ENCODE measurements around the gene SLC2A1.

Gene SLC2A1

DNA sequence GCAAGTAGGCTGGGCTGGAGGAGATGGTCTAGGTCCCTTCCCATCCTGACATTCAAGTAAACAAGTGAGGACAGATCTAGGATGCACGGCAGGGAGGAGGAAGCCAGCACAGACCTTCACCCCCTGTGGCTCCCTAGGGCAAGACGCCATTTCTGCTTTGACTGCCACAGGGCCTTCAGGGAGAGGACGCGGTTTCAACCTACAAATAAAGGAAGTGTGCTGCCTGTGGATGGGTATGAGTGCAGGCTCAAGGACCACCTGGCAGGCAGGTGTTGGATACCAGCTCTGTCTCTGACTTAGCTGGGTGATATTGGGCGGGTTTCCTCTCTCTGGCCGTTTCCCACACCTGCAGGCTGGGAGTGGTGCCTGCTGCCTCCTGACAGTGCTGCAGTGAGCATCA lies 16.2 kb downstream of the SLC2A1 start:
- DNase-seq (ENCODE audit: low spot score): no peak

DNA sequence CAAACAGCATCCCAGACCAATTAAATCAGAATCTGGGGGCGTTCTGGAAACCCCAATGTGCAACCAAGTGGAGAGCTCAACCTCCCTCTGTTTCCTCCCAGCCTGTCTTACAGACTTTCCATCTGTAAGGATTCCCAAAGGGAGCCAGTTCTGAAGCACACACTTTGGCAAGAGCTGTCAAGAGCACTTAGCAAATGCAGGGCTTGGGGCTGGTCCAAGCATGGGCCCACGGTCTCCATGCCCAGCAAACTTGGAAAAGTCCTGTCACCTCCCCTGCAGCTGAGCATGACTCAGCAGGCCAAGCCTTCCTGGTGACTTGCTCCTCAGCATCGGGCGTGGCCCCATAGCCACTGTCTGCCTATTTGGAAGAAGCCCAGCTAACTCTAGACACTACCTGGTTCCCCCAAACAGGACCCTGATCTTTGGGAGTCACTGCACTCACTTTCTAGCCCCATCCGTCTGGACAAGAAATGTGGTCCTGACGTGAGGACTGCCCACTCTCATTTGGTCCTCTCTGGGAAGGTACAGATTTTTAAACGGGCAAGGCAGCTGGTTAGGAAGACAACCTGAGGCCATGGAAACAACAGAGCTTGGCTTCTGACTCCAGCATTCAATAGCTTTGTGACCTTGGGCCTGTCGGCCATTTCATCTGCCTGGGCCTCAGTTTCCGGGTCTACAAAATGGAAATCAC lies 16.9 kb downstream of the SLC2A1 start:
- DNase-seq (ENCODE audit: low spot score): no peak

DNA sequence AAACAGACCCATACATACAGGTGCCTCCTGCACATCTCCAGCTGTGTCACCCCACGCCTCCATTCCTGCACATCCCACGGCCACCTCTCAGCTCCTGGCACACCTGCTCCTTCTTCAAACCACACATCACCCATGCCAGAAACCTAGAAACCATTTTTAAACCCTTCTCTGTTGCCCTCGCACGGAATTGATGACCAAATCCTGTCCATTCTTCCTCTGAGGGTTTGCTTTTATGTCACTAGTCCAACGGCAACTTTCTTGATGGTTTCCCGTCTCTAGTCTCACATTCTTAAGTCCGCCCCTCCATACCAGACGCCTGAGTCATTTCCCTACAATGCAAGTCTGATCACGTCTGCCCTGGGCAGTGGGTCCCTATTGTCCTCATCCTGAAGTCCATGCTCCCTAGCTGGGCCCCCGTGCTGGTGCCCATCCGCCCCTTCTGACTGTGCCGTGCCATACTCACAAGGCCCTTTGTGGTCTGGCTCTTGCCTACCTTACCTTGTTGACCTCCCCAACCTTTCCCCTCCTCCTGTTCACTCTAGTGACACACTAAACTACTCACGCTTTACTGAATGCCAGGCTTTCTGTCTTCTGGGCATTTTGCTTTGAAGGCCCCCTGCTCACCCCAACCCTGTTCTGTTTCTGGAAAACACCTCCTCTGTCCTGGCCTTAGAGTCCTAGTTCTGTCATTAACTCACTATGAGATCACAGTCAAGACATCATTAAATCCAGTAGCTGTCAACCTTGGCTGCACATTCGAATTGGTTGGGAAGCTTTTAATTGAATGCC lies 17.6 kb downstream of the SLC2A1 start:
- no peak for DNase-seq (ENCODE audit: low spot score)

DNA sequence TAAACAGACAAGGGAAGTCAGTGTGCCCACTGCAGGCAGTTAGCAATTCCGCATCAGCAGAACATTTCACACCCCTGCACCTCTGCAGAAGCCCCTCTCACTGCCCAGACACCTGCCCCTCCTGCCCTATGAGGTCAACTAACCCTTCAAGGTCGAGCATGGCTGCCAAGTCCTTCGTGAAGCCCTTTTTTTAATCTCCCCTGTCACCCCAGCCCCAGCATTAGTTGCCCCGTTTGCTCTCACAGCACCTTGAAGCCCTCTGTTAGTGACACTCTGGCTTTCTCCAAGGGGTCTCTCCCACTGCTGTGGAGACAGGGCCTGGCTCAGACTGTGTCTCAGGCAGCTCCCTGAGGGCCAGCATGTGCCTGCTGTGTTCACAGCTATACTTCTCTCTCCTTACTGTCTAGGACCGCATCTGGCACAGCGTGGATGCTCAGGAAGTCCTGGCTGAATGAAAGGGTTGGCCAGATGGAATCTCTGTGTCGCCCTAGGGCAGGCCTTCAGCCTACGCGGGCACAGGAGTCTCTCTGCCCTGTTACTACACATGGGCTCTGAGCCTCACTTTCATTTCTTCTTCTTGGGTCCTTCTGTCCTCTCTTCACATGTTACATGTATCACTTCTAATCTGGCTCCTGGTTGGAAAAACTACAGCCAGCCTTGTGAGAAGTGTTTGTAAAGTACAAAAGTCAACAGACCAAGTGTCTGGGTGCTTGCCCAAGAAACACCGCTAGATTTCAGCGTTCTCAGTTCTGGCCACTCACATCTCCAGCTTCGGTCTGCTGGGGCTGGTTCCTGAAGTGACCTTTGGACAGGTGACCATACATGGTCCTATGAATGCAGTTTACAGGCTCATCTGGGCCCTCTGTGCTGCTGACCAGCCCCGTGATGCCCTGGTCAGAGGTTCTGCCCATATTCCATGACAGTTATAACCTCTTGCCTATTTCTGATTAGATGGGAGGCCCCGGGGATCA lies 19.7 kb downstream of the SLC2A1 start:
- DNase-seq (ENCODE audit: low spot score): no peak

DNA sequence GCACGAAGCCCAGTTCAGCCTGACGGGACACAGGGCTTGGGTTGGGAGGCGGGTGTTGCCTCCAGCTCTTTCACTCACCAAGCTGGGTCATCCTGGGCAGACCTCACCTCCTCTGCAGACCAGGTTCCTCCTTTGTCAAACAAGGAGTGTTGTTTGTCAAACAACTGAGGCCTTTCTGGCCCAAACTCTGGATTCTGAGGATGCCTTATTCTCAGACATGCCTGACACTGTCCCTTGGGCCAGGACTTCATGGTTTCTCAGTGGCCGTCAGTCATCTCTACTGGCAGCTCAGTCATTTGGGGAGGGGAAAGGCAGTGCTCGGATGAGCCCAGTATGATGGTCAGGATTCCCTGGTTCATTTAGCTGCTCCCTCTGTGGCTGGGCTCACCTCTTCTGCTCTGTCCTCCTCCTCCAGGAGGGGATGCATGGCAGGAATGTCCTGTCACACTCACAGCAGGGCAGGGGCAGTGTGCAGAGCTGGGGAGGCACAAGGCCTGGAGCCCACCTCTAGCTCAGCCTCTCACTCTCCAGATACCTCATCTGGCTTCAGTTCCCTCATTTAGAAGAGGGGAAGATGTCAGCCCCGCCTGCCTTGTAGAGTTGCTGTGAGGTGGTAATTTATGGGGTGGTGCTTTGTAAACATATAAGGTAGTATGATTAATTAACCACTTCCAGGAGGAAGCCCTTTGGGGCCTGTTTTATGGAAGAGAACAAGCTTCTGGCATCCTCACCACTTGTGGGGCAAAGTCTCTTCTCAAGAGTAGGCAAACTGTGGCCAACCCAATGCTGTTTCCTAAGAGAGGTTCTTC lies 20.6 kb downstream of the SLC2A1 start:
- peak; percentile 39 for DNase-seq (ENCODE audit: low spot score)

DNA sequence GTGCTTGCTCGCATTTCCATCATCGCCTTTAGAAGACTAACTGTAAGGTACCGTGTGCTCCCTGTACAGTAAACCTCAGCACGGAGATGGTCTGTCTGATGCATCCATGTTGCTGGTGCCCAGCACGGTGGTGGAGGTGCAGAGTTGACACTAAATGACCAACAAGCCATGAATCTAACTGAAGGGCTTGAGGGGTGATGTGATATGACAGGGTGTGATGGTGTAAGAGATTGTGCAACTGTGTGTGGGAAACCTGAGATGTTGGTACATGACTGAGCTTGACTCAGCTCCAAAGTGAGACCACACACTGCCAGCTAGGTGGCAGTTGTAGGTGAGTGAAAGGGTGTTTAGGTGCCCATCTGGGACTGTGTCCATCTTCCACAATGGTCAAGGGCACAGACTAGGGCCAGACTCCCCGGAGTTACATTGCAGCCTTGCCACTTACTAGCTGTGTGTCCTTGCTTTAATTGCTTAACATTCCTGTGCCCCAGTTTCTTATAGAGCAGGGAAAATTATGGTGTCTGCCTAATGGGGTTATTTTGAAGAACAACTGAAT lies 21.4 kb downstream of the SLC2A1 start:
- DNase-seq (ENCODE audit: low spot score): no peak

DNA sequence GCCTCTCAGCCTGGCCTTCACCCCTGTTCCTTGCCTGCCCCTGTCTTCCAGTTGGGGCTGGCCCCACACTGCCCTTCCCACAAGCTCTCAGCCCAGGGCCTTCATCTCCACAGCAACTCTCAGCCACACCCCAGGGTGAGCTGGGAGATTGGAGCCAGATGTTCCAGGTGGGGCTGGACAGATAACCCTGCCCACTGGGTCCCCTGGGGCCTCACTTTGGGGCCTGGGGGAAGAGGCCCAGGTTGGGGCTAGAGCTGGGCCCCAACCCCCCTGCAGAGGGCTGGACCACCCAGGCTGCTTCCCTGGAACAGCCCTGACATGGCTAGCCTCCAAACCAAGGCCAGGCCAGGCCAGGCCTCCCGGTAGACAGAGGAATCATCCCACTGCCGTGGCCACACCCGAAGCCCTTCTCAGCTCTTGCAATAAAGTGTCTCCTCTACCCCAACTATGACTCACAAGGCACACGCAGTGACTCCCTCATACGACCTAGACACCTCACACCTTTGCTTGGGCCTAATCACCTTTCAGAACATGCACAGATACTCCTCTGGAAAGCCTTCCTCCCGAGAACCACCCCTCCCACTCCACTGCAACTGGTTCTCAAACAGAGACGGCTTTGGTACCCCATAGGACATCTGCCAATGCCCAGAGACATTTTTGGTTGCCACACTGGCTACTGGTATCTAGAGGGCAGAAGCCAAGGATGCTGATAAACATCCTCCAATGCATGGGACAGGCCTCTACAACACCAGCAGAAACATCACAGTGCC lies 22.2 kb downstream of the SLC2A1 start:
- DNase-seq (ENCODE audit: low spot score): peak; percentile 44

DNA sequence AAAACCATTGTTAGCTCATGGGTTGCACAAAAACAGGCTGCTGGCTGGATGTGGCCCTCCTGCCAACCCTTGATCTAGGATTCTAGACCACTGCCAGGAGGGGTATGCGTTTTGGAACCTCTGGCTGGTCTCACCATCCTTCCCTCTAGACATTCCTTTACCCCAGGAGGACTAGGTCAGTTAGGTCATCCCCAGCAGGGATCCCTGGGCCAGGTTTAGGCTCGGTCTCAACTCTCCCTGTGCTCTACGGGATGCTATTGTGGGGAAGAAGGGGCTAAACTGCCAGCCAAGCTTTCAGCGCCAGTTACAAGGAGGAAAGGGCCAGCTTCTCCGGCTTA lies 22.7 kb downstream of the SLC2A1 start:
- no peak for DNase-seq (ENCODE audit: low spot score)

DNA sequence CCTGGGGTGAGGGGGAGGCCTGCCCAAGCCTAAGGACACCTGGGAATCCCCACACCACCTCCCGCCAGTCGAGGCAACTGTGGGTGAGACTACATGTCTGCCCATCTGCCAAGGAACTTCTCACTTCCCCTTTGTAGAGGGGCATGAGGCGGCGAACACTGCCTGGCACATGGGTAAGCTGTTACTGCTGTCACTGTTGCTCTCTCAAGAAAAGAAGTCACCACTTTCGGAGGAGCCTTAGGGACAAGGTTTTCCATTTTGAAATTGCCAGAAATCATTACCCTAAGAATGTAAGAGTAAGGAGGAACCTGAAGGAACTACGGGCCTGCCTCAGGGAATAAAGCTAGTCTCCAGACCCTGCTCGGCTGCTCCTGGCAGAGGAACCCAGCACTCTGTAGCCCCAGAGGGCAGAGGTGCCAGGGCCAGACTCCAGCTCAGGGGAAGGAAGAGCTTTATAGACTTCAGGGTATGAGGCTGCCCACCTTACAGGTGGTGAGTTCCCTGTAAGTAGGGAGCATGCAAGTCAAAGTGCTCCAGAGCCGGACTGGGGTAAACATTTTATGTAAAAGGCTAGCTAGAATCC lies 23.3 kb downstream of the SLC2A1 start:
- no peak for DNase-seq (ENCODE audit: low spot score)

DNA sequence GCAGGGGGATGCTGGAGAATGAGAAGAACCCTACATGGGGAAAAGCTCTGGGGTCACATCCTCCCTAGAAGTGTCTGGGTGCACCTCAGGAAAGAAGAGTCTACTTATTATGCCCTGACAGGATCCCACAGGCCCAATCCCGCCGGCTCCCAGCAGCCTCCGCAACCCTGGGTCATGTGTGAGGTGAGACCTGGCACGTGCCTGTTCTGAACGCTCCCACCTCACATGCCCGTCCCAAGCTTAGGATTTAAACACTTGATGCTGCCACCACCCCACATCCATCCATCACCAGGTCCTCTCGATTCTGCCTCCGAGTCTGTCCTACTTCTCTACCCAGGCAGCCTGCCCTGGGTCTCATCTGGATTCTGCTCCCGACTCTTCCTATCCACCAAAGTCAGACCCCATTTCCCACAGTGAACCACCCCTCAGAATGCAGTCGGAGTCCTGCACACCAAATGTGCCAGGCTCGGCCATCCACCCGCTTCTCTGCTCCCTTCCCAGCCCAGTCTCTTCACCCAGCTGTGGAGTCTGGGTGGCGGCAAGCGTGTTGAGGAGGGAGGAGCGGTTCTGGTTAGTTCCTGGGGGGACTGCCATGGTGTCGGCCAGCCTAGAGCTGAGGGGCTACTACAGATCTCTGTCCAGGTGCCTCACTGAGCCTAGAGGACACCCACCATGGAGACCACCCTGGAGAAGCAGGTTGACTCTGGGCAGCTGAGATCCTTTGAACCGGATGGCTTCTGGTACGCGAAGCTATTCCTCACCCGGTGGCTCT lies 23.9 kb downstream of the SLC2A1 start:
- DNase-seq (ENCODE audit: low spot score): no peak

DNA sequence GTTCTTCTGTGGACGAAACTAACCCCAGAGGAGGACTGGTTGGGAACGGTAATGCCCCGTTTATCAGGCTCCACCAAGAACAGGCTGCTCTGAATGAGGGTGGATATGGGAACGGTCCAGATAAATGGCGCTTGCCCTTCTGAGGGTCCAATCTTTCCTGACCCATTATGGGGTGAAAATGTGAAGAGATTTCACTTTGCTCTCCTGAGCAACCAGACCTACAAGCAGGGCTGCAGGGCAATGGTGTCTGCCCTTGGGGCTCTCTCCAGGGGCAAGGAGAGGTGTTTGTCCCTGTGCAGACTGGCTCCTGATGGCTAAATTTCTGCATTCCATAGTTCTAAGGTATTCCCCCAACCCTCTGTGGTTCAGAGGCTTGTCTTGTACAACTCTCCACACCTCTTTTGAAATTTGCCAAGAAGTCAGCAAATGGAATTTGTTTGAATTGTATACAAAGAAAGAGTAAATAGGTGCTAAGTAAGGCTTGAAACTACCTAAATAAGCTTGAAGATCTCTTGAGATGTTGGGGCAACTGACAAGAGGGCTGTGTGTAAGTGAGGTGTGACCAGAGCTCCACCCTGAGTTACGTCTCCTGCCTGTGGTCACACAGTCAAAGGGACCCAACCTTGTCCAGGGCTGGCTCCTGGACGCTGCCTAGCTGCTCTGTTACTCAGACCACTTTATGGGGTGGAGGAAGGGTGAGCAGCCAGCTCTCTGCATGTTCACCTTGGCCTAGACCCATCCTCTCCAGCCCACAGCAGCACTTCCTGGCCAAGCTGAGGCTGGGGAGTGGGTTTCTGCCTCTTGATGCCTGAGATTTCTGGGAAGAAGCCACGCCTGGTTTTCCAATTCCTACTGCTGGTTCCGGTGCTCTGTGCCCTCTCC lies 24.8 kb downstream of the SLC2A1 start:
- no peak for DNase-seq (ENCODE audit: low spot score)

DNA sequence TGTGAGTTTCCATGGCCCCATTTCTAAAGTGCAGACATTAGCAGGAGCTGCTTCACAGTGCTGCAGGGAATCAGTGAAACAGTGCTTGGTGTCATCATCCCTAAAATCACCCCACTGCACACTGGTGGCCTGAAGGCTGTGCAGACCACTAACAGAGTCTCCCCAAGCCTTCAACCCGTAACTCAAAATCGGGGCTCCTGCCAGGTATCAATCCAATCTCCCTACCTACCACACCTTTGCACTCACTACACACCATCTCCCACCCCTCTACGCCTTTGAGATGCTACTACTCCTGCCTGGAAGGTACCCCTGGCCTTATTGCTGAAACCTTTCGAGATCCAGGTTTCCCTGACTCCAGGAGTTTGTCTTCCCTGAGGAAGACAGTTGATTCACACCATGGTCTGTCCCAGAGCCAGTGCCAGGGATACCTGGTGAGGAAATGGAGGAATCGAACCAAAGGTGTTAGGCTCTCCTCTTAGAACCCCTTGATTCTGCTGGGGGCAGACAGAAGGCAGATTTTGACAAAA lies 25.5 kb downstream of the SLC2A1 start:
- DNase-seq (ENCODE audit: low spot score): no peak

DNA sequence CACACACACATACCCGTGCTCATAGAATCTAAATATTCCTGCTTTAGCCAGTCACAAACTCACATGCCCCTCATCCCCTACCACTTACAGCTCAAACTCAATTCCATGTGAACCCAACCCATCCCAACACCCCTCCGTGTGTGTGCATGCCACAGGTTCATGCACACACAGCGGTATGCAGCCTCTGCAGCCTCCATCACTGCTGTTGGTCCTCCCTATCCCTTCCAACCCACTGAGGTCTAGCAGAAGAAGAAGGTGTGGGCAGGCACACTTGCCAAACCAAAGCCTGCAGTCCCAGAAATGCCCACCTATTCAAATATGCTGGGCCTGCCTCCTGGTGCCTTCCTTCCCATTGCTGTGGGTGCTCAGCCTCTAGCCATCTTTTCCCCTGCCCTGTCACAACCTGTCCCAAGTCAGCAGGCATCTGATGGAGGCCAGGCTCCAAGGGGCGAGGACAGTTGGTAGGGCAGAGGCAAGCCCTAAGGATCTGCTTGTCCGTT lies 26.2 kb downstream of the SLC2A1 start:
- DNase-seq (ENCODE audit: low spot score): no peak

DNA sequence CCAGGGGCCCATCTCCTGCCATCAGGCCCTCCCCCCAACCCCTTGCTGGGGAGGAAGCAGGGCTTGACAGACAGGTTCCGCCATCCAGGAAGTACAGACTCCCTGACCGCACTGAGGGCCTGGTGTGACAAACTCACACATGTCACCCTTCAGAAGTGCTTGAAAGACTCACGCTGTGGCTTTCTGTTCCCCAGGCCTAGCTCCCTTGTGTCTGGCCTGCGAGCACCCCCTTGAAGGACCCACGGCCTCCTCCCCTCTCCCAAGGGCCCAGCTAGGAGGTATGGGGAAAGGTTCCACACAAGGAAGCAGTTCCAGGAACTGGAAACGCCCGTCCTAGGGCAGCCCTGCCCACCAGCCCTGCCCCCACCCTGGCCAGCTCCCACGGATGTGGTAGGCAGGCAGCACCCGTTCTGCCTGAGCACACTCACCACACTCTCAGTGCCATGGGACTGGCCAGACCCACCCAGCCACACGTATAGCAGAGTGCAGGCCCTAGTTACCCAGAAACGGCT lies 26.7 kb downstream of the SLC2A1 start:
- peak; percentile 84 for DNase-seq (ENCODE audit: low spot score)

DNA sequence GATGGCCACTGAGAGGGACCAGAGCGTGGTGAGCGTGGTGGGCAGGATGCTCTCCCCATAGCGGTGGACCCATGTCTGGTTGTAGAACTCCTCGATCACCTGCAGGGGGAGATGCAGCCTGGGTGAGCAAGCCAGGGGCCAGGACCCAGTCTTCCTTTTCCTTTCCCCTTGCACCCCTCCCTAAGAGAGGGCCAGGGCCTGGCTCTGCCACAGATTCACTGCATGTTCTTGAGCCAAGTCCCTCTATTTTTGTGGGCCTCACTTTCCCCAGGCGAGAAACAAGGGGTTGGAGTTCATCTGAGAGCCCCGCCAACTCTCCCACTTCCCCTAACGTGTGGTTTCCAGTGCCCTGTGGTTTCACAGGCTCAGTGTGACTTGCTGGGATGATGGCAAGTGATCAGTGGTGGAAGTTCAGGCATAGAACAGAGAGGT lies 27.5 kb downstream of the SLC2A1 start:
- peak; percentile 72 for DNase-seq (ENCODE audit: low spot score)

DNA sequence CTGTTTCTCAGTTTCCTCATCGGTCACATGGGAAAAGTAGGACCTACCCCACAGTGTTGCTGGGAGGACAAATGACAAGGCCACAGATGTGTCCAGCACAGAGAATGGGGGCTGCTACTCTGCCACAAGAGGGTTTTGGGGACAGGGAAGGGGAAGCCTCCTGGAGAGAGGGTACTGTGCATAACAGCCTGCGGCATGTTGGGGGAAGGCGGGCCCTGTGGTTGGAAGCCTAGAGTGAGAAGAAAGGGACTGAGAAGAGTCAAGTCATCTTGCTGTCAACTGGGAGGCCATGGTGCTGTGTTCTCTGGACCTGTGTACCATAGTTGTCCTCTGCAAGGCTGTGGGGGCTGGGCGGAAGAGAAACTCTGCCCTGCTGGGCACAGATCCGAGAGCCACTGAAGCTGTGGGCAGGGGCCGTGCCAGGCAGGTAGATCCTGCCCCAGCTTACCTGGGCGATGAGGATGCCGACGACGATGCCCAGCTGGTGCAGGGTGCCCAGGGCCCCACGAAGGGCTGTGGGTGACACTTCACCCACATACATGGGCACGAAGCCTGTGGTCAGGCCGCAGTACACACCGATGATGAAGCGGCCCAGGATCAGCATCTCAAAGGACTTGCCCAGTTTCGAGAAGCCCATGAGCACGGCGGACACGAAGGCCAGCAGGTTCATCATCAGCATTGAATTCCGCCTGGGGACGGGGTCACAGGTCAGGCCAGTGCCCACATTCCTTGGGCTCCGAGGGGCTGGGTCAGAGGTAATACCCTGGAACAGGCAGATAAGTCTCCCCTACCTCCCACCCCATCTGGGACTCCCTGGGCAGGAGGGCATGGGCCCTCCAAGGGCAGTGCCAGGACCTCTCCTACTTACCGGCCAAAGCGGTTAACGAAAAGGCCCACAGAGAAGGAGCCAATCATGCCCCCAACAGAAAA lies 28.2 kb downstream of the SLC2A1 start:
- DNase-seq (ENCODE audit: low spot score): no peak

Measured in CD4-positive, alpha-beta T cell treated with Interleukin-6 at 100 ng/mL for 8 hours (primary cell).